B cell (primary cell): ENCODE data around the gene LSS.

Experiments used
- EZH2 ChIP-seq: IDR thresholded peaks from 2 replicates; pipeline ENCODE4 v1.6.1; 2012; ENCODE audit warnings: borderline replicate concordance, low read depth, mild to moderate bottlenecking, moderate library complexity, low read length; ENCODE audit not compliant: insufficient read depth, poor library complexity, severe bottlenecking
- TF ChIP-seq, protein P1 (sequence below): fragments of 200-600 bp; IDR thresholded peaks from one replicate; pipeline ENCODE4 v1.8.0; 2022; ENCODE audit warnings: antibody characterized with exemption, mild to moderate bottlenecking

DNA sequence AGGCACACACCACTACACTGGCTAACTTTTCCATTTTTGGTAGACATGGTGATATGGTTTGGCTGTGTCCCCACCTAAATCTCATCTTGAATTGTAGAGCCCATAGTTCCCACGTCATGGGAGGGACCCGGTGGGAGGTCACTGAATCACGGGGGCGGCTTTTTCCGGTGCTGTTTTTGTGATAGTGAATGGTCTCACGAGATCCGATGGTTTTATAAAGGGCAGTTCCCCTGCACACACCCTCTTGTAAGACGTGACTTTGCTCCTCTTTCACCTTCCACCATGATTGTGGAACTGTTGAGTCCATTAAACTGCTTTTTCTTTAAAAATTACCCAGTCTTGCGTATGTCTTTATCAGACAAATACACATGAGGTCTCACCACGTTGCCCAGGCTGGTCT, 71.9 kb downstream of the LSS start:
- TF ChIP-seq, protein P1, sequence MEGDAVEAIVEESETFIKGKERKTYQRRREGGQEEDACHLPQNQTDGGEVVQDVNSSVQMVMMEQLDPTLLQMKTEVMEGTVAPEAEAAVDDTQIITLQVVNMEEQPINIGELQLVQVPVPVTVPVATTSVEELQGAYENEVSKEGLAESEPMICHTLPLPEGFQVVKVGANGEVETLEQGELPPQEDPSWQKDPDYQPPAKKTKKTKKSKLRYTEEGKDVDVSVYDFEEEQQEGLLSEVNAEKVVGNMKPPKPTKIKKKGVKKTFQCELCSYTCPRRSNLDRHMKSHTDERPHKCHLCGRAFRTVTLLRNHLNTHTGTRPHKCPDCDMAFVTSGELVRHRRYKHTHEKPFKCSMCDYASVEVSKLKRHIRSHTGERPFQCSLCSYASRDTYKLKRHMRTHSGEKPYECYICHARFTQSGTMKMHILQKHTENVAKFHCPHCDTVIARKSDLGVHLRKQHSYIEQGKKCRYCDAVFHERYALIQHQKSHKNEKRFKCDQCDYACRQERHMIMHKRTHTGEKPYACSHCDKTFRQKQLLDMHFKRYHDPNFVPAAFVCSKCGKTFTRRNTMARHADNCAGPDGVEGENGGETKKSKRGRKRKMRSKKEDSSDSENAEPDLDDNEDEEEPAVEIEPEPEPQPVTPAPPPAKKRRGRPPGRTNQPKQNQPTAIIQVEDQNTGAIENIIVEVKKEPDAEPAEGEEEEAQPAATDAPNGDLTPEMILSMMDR: no peak
- TF ChIP-seq EZH2: no peak
